HG02623 (cell line): ENCODE data around the gene GAD1.
A peak's percentile ranks its signal among the peaks of the same experiment; 100 is the strongest.

Source experiments
- ATAC-seq: cut with Tn5 transposase; IDR thresholded peaks from one replicate; pipeline ENCODE4 v1.9.1; 2021; ENCODE audit warnings: moderate library complexity; ENCODE audit not compliant: unreplicated experiment

Gene GAD1

DNA sequence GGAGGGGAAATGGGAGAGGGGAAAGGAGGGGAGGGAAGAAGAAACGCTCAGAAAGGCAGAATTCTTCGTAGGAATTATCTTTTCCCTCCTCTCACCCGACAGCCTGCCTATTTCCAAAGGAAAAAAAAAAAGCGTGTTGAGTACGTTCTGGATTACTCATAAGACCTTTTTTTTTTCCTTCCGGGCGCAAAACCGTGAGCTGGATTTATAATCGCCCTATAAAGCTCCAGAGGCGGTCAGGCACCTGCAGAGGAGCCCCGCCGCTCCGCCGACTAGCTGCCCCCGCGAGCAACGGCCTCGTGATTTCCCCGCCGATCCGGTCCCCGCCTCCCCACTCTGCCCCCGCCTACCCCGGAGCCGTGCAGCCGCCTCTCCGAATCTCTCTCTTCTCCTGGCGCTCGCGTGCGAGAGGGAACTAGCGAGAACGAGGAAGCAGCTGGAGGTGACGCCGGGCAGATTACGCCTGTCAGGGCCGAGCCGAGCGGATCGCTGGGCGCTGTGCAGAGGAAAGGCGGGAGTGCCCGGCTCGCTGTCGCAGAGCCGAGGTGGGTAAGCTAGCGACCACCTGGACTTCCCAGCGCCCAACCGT is at the start of gene GAD1:
Gene GAD1 (plus strand): TSS at position 384 of the 589 bp plus-strand sequence. CDS start 1,705 bp downstream, outside the sequence.
- ATAC-seq = no peak

DNA sequence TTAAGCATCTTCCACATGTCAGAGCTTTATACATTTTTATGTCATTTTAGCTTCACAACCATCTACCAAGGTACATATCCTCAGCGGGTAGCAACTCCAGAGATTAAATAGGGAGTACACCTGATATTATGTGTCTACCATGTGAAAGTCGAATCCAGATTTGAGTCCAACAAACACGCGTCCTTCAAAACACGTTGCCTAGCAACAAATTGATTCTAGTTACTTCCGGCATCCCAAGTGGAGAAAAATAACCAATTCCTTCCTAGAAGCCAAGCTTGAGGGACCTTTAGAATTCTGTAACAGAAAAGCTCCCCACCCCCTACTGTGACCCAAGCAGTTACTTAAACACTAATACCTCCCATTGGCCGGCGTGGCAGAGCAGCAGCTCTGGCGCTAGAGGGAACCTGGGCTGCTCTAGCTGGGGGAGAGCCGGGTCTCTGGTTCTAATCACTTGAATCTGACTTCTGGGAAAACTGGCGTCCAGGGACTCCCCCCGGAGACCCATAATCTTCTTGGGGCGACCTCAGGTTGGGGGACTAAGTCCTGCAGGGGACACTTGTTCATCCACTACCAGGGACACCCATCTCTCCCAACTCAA is 46.6 kb upstream of the GAD1 start, which contains the start of gene ERICH2:
Gene ERICH2 (plus strand): TSS at position 371 of the 598 bp plus-strand sequence. CDS start 304 bp downstream, outside the sequence.
- ATAC-seq = peak; percentile 33

DNA sequence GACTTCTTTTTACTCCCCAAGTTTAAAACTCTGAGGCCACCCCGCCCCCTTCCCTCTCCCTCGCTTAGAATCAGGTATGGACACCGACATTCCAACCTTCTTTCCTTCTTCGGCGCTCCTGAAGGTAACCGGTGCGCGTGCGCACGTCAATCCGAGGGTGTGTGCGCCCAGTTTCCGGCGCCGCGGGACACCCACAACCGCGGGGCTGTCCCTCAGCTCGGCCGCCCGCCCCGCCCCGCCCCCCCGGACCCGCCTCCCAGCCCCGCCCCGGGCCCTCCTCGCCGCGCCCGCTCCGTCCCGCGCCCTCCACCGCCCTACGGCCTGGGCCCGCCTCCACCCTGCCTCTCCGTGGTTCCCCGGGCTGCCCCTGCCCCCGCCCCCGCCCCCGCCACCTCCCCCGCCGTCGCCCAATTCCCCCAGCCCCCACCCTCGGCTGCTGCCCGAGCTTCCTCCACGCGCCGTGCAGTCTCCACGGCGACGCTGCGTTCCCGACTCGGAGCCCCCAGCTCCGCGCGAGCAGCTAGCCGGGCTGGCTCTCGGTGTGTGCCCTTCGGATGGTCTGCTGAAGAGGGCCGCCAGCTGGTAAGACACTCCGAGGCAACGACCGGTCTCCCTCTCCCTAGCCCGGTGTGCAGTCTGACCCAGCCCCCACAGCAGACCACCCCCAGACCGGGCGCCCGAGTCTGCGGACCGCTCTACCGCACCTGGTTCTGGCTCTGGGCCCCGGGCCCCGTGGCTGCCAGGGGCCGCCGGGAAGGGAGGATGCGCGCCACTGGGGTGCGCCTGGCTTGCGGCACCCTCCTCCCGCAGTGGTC is 45.9 kb upstream of the GAD1 start:
- ATAC-seq = peak; percentile 76

DNA sequence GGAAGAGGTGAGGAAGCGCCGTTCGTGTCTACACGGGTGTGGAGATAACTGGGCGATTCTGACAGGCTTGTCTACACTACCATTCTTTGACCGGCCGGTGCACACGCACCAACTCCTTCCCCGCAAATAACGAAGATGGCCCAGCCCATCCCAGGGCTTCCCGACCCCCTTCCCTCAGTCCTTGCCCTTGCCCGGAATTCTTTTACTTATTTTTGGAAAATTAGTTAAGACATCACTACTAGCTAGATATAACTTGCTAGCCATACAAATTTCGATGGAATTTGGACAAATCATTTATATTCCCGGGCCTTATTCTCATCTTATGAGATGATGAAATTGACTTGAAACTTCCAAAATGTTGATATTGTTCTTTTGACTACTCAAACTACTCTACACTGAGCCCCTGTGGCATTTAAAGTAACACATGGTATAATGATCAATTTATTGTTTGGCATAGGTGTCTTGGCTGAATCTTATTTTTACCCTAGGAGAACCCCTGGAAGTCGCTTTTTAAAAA is 45.2 kb upstream of the GAD1 start:
- ATAC-seq = no peak

DNA sequence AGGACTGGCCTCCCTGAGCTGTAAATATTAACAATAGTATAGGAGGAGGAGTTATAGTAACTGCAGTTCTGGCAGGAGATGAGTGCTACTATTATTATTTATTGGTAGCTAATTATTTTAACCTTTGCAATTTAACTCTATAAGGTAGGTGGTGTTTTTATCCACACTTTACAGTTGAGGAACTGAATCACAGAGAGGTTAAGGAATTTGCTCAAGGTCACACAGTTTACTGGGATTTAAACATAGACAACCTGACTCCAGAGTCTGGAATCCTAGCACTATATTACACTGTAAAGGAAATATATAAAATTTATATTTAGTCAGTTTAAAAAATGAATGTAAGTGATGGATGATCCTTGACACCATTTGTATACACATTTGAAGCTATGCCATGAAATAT is 44.4 kb upstream of the GAD1 start:
- no peak for ATAC-seq

DNA sequence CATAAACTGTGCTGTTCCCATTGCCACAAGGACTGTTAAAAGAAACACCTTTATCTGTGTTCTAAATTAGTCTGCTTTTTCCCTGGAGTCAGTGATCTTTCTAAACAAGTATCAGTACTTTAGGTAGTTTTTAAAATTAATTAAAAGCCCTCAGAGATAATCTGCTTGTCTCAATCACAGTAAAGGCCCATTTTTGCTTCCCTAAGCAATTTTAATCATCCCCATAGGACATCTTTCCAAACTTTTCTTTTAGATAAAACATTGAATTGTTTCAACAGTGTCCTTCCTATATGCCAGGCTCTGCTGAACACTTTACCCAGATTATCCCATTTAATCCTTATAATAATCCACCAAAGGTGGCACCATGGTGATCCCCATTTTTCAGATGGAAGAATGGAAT is 42.6 kb upstream of the GAD1 start:
- ATAC-seq = no peak

DNA sequence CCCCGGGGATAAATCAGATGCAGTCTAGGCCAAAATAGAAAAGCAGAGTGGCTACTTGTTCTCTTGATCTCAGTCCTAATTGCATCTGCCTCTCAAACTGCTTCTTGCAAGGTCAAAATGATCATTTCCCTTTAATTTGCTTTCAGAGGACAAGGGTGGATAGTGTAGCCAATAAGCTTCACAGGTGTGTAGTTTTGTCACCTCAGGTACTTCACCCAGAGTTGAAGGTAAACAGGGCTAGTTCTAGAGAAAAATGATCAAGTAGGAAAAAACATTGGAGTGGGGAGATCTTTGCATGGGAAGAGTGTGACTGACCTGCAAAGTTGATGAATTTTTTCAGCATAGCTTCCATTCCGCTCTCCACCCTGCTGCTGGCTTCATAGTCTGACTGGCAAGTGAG is 37.8 kb upstream of the GAD1 start:
- no peak for ATAC-seq

DNA sequence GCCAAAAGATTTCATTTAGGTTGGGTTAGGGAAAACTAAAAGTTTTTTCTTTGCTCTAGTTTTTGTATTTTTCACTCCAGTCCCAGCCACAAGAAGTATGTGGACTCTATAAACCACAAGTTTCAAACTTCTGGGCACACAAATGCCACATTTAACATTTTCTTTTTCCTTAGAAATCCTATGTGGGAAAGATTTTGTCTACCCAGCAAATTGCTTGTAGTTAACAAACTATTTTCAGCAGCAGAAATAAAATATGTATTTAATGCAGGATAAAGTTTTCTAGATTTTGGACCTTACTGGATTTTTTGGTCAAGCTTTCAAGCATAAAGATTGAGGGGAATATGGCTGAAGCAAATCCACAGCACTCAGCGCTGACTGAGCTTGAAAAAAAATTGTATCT is 37.4 kb upstream of the GAD1 start:
- ATAC-seq = no peak

DNA sequence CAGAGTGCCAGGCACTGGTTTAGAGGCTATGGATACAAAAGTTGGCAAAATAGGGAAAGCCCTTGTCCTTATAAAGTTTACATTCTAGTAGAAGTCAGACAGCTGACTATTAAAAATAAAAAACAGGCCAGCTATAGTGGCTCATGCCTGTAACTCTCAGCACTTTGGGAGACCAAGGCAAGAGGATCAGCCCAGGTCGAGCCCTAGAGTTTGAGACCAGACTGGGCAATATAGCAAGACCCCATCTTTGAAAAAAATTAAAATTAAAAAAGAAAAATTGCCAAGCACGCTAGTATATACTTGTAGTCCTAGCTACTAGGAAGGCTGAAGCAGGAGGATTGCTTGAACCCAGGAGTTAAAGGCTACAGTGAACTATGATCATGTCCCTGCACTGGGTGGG is 34.0 kb upstream of the GAD1 start:
- no peak for ATAC-seq

DNA sequence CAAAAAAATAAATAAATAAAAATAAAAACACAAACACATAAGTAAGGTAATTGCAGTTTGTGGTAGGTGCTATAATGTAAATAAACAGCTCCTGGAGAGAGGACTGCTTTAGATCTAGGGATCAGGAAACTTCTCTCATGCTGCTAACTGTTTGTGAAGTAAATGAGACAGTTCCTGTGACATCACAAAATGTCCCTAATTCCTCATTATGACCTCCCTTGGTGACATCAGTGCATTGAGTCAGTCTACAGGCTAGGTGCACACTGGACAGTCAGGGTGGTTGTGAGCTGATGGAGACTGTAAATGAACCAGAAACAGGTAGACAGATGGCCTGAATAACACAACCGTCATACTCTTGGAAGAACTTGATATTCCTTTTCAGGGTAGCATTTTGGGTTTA is 33.1 kb upstream of the GAD1 start:
- no peak for ATAC-seq

DNA sequence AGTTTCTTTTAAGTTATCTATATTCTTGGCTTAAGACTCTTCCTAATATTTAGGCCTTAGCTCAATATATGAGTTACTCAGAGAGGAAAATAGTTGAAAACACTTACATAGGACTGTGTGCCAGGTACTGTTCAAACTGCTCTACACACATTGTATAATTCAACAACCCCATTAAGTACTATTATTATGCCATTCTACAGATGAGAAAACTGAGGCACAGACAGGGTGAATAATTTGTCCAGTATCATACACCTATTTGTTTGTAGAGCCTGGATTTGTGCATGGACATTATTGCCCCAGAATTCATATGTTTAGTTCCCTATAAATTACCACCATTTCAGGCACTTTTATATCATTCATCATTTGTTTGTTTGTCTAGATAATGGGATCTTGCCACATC is 17.7 kb upstream of the GAD1 start:
- ATAC-seq = no peak

DNA sequence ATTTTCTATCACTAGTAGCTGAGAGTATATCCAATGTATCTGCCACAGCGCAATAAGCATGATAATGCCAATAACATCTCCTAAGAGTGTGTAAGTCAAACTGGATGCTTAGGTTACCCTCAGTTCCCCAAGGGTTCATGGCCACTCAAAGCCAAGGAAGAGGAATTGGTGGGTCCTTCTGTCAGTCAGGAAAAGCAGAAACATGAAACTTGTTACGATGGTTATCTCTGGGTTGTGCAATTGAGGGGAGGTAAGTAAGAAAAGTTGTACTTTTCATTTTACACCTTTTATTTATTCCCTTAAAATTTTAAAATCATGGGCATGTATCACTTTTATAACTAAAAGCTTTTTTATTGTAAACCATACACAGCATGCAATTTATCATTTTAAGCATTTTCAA is 10.1 kb upstream of the GAD1 start:
- ATAC-seq = no peak

DNA sequence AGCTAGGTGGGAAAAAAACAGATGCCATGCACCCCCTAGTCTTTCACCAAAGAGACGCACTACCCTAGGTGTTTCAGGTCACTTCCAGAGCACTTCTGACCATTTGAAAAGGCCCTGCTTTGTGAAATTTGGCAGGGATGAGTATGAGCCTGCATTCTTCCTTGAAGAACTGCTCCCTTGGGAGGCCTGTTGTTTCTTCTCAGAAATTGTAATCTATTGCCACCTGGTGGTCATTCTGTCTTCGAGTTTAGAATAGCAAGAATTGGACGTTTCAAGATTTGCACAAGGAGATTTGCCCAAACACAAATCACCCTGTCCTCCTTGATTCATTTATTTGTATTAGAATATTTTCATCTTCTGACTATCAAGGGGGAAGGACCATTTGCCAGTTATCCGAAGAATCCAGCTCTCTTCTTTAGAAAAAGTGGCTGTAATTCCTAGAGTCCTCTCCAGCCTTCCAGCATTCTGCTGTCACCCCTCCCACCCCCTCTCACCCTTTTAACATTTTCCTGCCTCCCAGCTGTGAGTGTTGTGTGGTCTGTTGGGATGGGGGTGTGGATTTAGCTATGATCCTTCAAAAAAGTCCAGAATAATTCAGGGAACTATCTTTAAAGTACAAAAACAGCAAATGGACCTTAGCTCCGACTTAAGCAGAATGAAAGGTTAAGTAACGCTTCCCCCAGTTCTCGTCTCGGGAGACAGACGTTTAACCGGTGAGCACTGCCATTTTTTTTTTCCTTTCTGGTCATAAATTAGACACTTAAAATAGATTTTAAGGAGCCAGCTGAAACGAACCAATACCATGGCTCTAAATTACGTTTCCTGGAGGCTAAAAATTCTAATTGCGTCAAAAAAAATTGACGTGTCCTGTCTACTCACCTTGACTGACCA is 3.7 kb upstream of the GAD1 start:
- no peak for ATAC-seq

DNA sequence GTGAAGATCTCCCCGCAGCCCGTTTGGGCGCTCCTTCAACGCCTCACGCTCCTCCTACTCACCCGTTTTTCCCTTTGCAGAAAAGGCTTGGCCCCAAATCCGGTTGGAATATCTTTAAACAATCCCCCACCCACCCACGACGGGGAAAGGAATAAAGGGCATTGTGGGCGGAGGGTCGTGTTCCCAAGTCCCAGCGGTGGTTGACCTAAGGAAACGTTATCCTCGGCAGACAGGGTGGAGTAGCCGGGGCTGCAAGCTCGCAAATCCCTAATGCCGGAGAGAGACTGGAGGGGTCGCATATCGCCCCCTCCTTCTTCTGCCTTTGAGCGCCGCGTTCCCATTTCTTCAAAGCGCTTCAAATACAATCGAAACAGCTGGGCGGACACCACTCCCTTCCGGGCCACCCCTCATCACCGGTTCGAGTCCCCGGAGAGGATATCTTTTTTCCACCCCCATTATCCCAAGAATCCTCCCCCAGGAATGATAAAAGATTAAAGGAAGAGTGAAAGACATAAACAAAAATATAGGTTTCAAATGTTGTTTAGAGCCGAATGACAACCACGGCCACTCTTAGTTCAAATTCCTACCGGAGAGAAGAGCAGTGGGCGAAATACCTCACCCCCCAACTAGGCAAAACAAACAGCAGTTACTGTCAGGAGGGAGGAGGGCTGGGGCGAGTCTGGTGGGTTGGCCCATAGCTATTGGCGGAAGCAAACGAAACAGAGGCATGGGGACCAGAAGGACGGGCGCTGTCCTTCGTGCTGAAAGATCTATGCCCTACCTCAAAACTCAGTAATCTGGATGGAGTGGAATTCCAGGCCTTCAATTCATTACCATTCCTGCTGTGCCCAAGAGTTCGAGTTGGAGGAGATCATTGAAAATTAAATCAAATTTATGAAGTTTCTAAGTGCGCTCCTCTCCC is 2.8 kb upstream of the GAD1 start:
- ATAC-seq = no peak

DNA sequence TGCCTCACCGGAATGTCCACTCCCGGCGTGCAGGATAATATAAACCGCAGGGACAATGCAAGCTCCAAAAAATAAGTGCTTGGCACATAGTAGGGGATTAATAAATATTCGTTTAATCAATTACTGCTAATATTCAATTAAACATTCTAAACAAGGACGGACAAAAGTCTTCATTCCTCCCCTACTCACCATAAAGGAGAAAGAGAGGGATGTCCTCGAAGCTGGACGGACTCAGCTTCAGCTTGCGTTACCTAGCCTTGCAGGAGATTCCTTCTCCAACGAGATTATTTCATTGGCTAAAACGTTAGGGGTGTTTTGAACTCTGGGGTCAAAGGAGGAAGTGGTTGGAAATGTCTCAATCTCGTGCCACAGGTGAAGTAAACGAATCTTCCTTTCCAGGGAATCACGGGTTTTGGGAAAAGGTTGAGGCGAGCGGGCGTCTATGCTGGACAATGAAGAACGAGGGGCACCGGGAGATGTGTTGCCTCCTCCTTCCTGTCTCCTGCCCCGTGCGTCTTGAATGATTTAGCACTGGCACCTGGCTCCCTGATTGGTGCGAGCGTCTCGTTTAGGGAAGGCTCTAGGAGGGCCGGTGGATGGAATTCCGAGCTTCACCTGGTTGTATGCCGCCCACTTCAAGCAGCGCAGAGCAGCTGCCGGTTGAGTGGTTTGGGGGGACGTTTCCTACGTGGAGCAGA is 2.0 kb upstream of the GAD1 start:
- no peak for ATAC-seq

DNA sequence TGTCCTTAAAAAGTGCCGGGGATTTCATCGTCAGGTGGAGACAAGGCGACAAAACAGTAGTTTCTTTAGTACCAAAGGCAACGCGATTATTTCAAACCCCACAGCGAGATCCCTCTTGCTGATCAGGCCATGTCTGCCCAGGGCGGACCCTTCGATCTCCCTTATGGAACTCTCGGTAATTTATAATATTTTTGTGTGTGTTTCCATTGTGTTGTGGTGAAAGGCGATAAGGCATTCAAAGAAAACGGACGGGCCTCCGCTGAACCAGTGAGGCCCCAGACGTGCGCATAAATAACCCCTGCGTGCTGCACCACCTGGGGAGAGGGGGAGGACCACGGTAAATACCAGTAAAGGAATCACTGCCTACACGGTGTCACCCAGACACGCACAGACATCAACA is 1.4 kb upstream of the GAD1 start:
- ATAC-seq = no peak

DNA sequence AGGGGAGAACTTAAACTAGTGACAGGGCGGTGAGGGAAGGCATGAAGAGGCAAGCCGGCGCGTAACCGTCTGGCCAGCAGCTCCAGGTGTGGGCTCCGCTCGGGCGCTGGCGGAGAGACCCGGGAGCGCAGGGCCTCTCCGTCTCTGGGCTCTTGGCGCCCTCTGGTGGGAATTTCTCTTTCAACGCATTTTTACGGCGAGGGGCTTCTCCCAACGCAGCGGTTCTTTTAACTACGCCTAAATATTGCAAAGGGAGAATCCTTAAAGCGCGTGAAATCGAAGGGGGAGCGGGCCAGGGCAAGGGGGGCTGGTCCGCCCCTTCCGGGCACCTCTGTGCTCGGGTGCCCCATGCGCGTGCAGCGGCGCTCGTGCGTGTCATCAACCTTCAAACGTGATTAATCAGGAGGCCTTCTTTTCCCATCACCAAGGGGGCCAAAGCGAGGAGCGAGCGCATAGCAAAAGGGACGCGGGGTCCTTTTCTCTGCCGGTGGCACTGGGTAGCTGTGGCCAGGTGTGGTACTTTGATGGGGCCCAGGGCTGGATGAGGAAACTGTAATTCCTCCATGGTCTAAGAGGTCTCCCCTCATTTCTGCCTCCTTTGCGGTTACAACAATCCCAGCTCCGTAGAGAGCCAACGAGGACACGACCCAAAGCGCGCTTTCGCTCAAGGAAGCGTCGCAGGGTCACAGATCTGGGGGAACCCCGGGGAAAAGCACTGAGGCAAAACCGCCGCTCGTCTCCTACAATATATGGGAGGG is 762 bp upstream of the GAD1 start:
- ATAC-seq = no peak
